Neural cell (in vitro differentiated cells): ENCODE measurements around the gene PTCD2. TPM values are rescaled to one million over a fixed set of nuclear protein-coding genes. Genes with fewer than 3 reads are reported as not detected.

Source experiments
- H2AFZ ChIP-seq: fragments of 200-600, 300-800 bp; sonication (generic), shearing (Covaris generic); 2 replicates; pipeline ENCODE4 v1.6.0; 2014; ENCODE audit warnings: low read depth, mild to moderate bottlenecking, antibody characterized with exemption, low read length, moderate library complexity
- H3F3A ChIP-seq: fragments of 200-600 bp; shearing (Covaris generic); 2 replicates; pipeline ENCODE4 v1.6.1; 2016; ENCODE audit warnings: mild to moderate bottlenecking, moderate library complexity, mixed read lengths, antibody characterized with exemption, low read length; ENCODE audit not compliant: insufficient read depth, poor library complexity, severe bottlenecking
- H3K27ac ChIP-seq: fragments of 200-600, 300-800 bp; sonication (generic), shearing (Covaris generic); 2 replicates; pipeline ENCODE4 v1.5.1; 2014; ENCODE audit warnings: mild to moderate bottlenecking, low read length, moderate library complexity
- H3K27me3 ChIP-seq: fragments of 300-800, 200-600 bp; sonication (generic), shearing (Covaris generic); 2 replicates; pipeline ENCODE4 v1.6.0; 2014; ENCODE audit warnings: mild to moderate bottlenecking, low read depth, low read length, moderate library complexity; ENCODE audit not compliant: insufficient read depth
- H3K36me3 ChIP-seq: fragments of 300-800, 200-600 bp; sonication (generic), shearing (Covaris generic); 2 replicates; pipeline ENCODE4 v1.5.1; 2014; ENCODE audit warnings: mild to moderate bottlenecking, antibody characterized with exemption, low read length, moderate library complexity; ENCODE audit not compliant: insufficient read depth
- H3K4me2 ChIP-seq: fragments of 300-800, 200-600 bp; sonication (generic), shearing (Covaris generic); 2 replicates; pipeline ENCODE4 v1.6.0; 2014; ENCODE audit warnings: mild to moderate bottlenecking, low read length
- H3K4me3 ChIP-seq: fragments of 300-800, 200-600 bp; sonication (generic), shearing (Covaris generic); 2 replicates; pipeline ENCODE4 v1.5.1; 2014; ENCODE audit warnings: mild to moderate bottlenecking, low read length, moderate library complexity
- H3K79me2 ChIP-seq: fragments of 200-600 bp; shearing (Covaris generic); replicated peaks from 2 replicates; pipeline ENCODE4 v1.6.0; 2014; ENCODE audit warnings: mild to moderate bottlenecking, low read length, moderate library complexity; ENCODE audit not compliant: insufficient read depth
- H3K9ac ChIP-seq: fragments of 300-800, 200-600 bp; sonication (generic), shearing (Covaris generic); 2 replicates; pipeline ENCODE4 v1.6.1; 2016; ENCODE audit warnings: mild to moderate bottlenecking, low read length, mixed read lengths
- H3K9me2 ChIP-seq: fragments of 200-600 bp; shearing (Covaris generic); 2 replicates; pipeline ENCODE4 v1.6.1; 2016; ENCODE audit warnings: mild to moderate bottlenecking, low read length, mixed read lengths; ENCODE audit not compliant: insufficient read depth
- H3K9me3 ChIP-seq: fragments of 200-600, 300-800 bp; sonication (generic), shearing (Covaris generic); 2 replicates; pipeline ENCODE4 v1.6.1; 2016; ENCODE audit warnings: mild to moderate bottlenecking, mixed run types, low read length, moderate library complexity, mixed read lengths
- H4K20me1 ChIP-seq: fragments of 200-600 bp; shearing (Covaris generic); 2 replicates; pipeline ENCODE4 v1.6.1; 2016; ENCODE audit warnings: mild to moderate bottlenecking, mixed run types; ENCODE audit not compliant: insufficient read depth
- EP300 ChIP-seq: fragments of 450-650 bp; conservative IDR thresholded peaks from 2 replicates; pipeline ENCODE4 v1.6.1; 2014; ENCODE audit warnings: antibody characterized with exemption, mild to moderate bottlenecking, moderate library complexity; ENCODE audit not compliant: poor library complexity, severe bottlenecking
- EZH2 ChIP-seq: fragments of 200-600, 300-800 bp; shearing (Covaris generic), sonication (generic); IDR thresholded peaks from 2 replicates; pipeline ENCODE4 v1.6.1; 2014; ENCODE audit warnings: antibody characterized with exemption, low read length, borderline replicate concordance, mild to moderate bottlenecking; ENCODE audit not compliant: insufficient read depth, poor library complexity, severe bottlenecking
- MXI1 ChIP-seq: fragments of 450-650 bp; conservative IDR thresholded peaks from 2 replicates; pipeline ENCODE4 v1.6.1; 2014; ENCODE audit warnings: antibody characterized with exemption, mild to moderate bottlenecking; ENCODE audit not compliant: poor library complexity, severe bottlenecking
- POLR2AphosphoS5 ChIP-seq: IDR thresholded peaks from 2 replicates; pipeline ENCODE4 v1.6.1; 2012
- RAD21 ChIP-seq: fragments of 450-650 bp; conservative IDR thresholded peaks from 2 replicates; pipeline ENCODE4 v1.6.1; 2014; ENCODE audit warnings: antibody characterized with exemption, mild to moderate bottlenecking, moderate library complexity
- SMC3 ChIP-seq: fragments of 450-650 bp; conservative IDR thresholded peaks from 2 replicates; pipeline ENCODE4 v1.6.1; 2014; ENCODE audit warnings: antibody characterized with exemption, mild to moderate bottlenecking, moderate library complexity; ENCODE audit not compliant: poor library complexity
- TAF1 ChIP-seq: IDR thresholded peaks from 2 replicates; pipeline ENCODE4 v1.6.1; 2012; ENCODE audit warnings: low read depth
- polyA plus RNA-seq: library from polyadenylated mRNA; depleted of rRNA; stranded (reverse); fragments of >200 nt; gene quantifications from 2 replicates; pipeline ENCODE4 v1.2.3, GENCODE V29; 2014
- TF ChIP-seq, protein P1 (sequence below): IDR thresholded peaks from 2 replicates; pipeline ENCODE4 v1.6.1; 2012; ENCODE audit warnings: borderline replicate concordance
- TF ChIP-seq, protein P2 (sequence below): fragments of 450-650 bp; IDR thresholded peaks from 2 replicates; pipeline ENCODE4 v1.5.1; 2014; ENCODE audit warnings: antibody characterized with exemption, mild to moderate bottlenecking, moderate library complexity; ENCODE audit not compliant: poor library complexity, severe bottlenecking

The PTCD2 gene
- polyA plus RNA-seq, 1 donor from 2014 or later: 4.4 TPM

DNA sequence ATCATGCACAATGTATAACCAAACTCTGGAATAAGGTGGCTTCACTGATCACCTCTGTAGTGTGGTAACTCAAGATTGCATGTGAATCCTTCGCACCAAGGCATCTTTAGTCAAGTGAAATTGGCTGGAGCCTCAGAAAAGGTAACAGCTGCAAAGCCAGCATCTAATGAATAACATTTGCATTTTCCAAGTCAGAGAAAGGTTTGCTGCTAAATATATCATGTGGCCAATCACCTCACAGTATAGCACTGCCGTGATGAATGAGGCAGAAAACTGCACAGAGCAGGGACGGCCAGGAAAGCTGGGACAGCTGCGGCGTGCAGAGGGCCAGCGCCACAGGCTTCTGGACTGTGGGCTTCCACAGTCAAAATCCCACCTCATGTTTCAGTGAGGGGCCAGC, 18.6 kb upstream of the PTCD2 start:
- no peaks in the 10 kb centered on the region for H3K27me3 ChIP-seq
- no peaks in the 10 kb centered on the region for H4K20me1 ChIP-seq

DNA sequence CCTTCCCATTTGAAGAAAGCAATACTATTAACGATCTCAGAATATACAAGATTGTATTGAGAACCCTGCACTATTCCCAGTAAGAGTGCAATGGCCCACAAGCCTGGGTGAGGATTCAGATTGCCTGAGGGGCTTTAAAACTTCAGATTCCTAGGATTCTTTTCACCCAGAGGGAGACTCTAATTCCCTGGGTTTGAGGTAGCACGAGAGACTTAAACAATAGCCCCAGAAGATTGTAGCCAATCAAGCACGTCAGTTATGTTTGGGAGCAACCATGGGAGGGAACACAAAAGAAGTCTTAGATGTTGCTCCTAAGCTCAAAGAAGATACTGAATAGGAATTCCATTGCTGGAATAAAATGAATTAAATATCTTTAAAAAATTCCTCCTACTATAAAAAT, 18.0 kb upstream of the PTCD2 start:
- H3K36me3 ChIP-seq: no peaks in the 10 kb centered on the region
- H2AFZ ChIP-seq: no peak overlapping the region
- H3K79me2 ChIP-seq: peaks cover 10% of the 10 kb centered on the region
- TF ChIP-seq, protein P1, sequence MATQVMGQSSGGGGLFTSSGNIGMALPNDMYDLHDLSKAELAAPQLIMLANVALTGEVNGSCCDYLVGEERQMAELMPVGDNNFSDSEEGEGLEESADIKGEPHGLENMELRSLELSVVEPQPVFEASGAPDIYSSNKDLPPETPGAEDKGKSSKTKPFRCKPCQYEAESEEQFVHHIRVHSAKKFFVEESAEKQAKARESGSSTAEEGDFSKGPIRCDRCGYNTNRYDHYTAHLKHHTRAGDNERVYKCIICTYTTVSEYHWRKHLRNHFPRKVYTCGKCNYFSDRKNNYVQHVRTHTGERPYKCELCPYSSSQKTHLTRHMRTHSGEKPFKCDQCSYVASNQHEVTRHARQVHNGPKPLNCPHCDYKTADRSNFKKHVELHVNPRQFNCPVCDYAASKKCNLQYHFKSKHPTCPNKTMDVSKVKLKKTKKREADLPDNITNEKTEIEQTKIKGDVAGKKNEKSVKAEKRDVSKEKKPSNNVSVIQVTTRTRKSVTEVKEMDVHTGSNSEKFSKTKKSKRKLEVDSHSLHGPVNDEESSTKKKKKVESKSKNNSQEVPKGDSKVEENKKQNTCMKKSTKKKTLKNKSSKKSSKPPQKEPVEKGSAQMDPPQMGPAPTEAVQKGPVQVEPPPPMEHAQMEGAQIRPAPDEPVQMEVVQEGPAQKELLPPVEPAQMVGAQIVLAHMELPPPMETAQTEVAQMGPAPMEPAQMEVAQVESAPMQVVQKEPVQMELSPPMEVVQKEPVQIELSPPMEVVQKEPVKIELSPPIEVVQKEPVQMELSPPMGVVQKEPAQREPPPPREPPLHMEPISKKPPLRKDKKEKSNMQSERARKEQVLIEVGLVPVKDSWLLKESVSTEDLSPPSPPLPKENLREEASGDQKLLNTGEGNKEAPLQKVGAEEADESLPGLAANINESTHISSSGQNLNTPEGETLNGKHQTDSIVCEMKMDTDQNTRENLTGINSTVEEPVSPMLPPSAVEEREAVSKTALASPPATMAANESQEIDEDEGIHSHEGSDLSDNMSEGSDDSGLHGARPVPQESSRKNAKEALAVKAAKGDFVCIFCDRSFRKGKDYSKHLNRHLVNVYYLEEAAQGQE: no peak
- TF ChIP-seq SMC3 (no peak), EP300 (no peak), MXI1 (no peak), POLR2AphosphoS5 (no peak), EZH2 (no peak), RAD21 (no peak), TAF1 (no peak)
- TF ChIP-seq, protein P2, sequence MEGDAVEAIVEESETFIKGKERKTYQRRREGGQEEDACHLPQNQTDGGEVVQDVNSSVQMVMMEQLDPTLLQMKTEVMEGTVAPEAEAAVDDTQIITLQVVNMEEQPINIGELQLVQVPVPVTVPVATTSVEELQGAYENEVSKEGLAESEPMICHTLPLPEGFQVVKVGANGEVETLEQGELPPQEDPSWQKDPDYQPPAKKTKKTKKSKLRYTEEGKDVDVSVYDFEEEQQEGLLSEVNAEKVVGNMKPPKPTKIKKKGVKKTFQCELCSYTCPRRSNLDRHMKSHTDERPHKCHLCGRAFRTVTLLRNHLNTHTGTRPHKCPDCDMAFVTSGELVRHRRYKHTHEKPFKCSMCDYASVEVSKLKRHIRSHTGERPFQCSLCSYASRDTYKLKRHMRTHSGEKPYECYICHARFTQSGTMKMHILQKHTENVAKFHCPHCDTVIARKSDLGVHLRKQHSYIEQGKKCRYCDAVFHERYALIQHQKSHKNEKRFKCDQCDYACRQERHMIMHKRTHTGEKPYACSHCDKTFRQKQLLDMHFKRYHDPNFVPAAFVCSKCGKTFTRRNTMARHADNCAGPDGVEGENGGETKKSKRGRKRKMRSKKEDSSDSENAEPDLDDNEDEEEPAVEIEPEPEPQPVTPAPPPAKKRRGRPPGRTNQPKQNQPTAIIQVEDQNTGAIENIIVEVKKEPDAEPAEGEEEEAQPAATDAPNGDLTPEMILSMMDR: no peak
- H3K9ac ChIP-seq: no peak overlapping the region
- H3K9me2 ChIP-seq: no peaks in the 10 kb centered on the region
- H3K27me3 ChIP-seq: no peaks in the 10 kb centered on the region
- H3F3A ChIP-seq: no peaks in the 10 kb centered on the region
- no peak overlapping the region for H3K4me3 ChIP-seq
- no peak overlapping the region for H3K27ac ChIP-seq
- H3K4me2 ChIP-seq: no peak overlapping the region
- no peaks in the 10 kb centered on the region for H3K9me3 ChIP-seq
- no peaks in the 10 kb centered on the region for H4K20me1 ChIP-seq

More for the DNA sequence above, 18.6 kb upstream of the PTCD2 start:
- Histone ChIP-seq H2AFZ (no peak overlapping the region), H3K9me3 (no peaks in the 10 kb centered on the region), H3K79me2 (peaks cover 10% of the 10 kb centered on the region), H3K9me2 (no peaks in the 10 kb centered on the region), H3K27ac (no peak overlapping the region), H3K9ac (no peak overlapping the region), H3K36me3 (no peaks in the 10 kb centered on the region), H3K4me3 (no peak overlapping the region), H3F3A (no peaks in the 10 kb centered on the region), H3K4me2 (no peak overlapping the region)
- TF ChIP-seq TAF1 (no peak), MXI1 (no peak), POLR2AphosphoS5 (no peak), SMC3 (no peak), RAD21 (no peak), EP300 (no peak)
- TF ChIP-seq, protein P1: no peak
